Left kidney (tissue), 8 donors: ENCODE data around the gene KCNS1. TPM values are rescaled to one million over a fixed set of nuclear protein-coding genes. Genes with fewer than 3 reads are reported as not detected.
"Not testable (repeated sequence)": the region's sequence is repeated elsewhere in the genome, so short reads cannot be mapped to it uniquely, and the experiment has no call there.

Source experiments
- DNase-seq: peaks from one replicate; pipeline ENCODE4 v3.0.0-alpha.2; 2013
- long read RNA-seq, 8 donors: transcript quantifications; one replicate each; lab custom pipeline, GENCODE V29; 2026
- polyA plus RNA-seq: library from polyadenylated mRNA; unstranded; fragments of 120-200 nt; gene quantifications from one replicate; pipeline ENCODE4 v1.2.1, GENCODE V29; 2013; ENCODE audit not compliant: insufficient read length

KCNS1 gene
- 0.55 TPM for polyA plus RNA-seq
- long read RNA-seq, donor 1, result 0 reads
- long read RNA-seq, donor 2, result 0 reads
- long read RNA-seq, donor 3, result 0 reads
- long read RNA-seq, donor 4, result 0 reads
- long read RNA-seq, donor 5, result 0 reads
- long read RNA-seq, donor 6, result 0 reads
- long read RNA-seq, donor 7, result 0 reads
- long read RNA-seq, donor 8, result 0 reads

DNA sequence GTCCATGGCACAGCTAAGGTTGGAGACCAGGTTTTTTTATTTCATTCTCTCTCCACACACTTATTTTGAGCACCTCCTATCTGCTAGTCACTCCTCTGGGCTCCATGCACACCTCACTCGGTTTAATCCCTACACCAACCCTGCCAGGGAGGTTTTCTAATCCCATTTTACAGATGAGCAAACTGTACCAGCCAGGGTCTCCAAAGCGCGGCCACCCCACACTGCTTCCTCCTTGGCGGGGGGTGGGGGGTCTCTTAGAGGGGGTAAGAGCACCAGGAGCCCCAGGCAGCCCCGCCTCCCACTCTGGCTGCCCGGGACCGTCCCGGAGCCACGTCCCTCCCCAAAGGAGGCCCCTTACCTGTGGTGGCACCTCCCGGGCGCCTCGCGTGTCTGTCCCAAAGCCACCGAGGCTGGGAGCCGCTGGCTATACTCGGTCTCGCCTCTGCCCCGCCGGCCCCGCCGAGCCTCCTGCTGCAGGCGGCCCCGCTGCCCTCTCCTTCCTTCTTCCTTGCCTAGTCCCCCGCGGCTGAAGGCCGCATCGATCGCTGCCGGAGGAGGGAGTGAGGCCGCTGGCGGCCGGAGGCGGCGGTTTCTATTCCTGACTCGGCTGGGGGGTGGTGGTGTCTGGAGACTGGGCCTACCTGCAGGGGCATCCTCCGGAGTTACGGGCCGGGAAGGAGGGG lies at the start of gene KCNS1:
Gene KCNS1, minus strand, starts transcription at position 565 of the 683 bp plus-strand sequence. CDS start 1,891 bp downstream, outside the sequence.
- no peak for DNase-seq

DNA sequence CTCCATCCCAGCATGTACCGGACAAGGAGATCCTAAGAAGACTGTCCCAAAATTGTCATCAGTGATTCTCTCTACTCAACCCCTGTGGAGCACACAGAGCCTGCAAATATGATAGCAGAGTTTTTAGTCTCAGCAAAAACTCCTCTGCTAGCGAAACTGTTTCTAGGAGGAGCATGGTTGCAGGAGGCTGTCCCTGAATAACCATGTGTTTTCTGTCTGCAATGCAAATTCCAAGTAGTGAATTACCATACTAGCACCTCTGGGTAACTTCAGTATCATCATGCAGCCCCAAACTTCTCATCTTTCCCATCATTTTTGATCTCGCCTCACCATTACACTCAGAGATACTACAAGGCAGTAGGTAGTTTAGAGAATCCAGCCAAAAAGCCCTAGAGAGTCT lies 48.1 kb upstream of the KCNS1 start:
- DNase-seq, result no peak

- no peak for DNase-seq
Measured at GRCh38 chr20:45140836-45141235, 39.9 kb upstream of the KCNS1 start.

GRCh38 chr20:45139733-45140375 lies 38.9 kb upstream of the KCNS1 start:
- not testable (repeated sequence) for DNase-seq

- no peak for DNase-seq
Measured at GRCh38 chr20:45138561-45139300, 37.8 kb upstream of the KCNS1 start.

- DNase-seq, result no peak
Measured at GRCh38 chr20:45136911-45137310, 36.0 kb upstream of the KCNS1 start.

DNA sequence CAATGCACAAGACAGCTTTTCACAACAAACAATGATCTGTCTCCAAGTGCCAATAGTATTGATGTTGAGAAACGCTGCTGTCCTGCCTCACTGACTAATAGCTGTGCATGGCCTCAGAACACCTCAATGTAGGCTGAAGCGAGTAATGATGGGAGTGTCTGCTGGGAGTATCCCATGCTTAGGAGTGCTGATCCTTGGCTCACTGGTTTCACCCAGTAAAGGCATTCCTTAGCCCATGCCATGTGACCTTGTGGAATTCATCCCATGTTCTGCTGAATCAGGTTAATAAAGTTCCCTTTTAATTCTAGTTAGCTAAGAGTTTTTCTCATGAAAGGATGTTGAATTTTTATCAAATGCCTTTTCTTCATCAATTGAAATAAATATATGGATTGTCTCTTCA lies 27.2 kb upstream of the KCNS1 start:
- peak; percentile 6 for DNase-seq

DNA sequence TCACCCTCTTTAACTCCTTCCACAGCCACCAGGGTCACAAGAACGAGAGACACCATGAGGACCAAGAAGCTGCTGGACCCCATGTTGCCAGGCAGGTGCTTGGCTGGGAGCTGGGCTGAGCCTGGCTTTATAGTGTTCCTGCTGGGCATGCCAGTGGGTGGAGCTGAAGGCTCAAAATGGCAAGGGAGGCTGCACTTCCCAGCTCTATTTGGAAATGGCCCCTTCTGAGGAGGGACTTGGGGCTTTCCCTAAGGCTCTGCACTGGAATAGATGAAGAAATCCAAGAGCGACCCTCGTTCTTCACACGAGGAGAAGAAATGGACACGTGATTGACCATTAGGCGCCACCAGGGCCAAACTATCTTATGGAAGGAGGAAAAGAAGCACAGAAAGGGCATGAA lies 23.4 kb upstream of the KCNS1 start, which contains the start of gene WFDC12:
Gene WFDC12, minus strand, starts transcription at position 101 of the 400 bp plus-strand sequence. Its CDS starts 18 bp downstream, at position 83.
- DNase-seq, result no peak

DNA sequence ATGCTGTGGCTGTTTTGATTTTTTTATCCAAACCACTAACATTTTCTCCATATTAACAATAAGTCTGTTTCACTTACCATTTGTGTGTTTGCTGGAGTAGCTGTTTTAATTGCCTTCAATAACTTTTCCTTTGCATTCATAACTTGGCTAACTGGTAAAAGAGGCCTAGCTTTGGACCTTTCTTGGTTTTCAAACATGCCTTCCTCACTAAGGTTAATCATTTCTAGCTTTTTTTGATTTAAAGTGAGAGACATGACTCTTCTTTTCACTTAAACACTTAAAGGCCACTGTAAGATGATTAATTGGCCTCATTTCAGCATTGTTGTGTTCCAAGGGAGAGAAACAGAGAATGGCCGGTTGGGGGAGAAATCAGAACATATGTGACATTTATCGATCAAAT lies 20.5 kb upstream of the KCNS1 start:
- DNase-seq, result no peak

GRCh38 chr20:45119556-45120266 lies 18.8 kb upstream of the KCNS1 start:
- DNase-seq, result no peak

GRCh38 chr20:45118028-45118427 lies 17.1 kb upstream of the KCNS1 start:
- no peak for DNase-seq

- no peak for DNase-seq
Measured at GRCh38 chr20:45117581-45117980, 16.7 kb upstream of the KCNS1 start.

- no peak for DNase-seq
Measured at GRCh38 chr20:45115829-45116228, 14.9 kb upstream of the KCNS1 start.

GRCh38 chr20:45115386-45115774 lies 14.5 kb upstream of the KCNS1 start:
- no peak for DNase-seq

DNA sequence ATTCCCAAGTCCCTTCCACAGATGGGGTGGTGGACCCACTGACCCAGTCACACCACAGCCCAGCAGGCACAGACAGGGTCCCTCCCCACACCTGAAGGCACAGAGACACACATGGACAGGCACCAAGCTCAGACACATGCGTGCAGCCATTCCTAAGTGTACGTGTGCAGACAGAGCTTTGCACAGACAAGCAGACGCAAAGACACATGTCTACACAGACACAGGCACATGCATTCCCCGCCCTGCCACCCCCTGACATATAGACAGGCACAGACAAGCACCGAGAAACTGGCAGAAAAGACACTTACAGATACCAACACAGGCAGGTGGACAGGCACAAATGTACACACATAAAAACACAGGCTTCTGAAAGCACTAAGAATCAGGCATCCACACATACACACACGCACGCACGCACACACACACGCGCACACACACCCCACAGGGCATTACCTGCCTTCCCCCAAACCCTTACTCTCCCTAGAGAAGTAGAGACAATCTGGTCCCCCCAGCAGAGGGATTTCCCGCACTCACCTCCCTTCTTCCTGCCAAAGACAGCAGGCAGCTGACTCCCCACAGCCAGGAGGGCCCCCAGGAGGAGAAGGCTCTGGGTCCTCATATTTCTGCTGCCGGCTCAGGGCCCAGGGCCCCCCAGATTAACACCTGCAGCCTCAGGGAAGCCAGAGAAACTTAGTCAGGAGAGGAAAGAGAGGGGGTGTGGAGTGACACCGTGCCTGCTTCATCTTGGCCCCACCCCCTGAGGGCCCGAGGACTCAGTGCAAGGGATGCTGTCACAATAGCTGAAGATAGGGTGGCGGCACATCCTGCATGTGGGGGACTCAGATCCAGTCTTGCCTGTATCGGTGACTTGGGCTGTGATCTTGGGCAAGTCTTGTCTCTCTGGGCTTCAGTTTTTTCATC lies 13.8 kb upstream of the KCNS1 start, which contains the start of gene WFDC5:
Gene WFDC5, minus strand, starts transcription at position 710 of the 921 bp plus-strand sequence. Its CDS starts 91 bp downstream, at position 619.
- DNase-seq, result no peak

GRCh38 chr20:45113865-45114264 lies 12.9 kb upstream of the KCNS1 start:
- no peak for DNase-seq

DNA sequence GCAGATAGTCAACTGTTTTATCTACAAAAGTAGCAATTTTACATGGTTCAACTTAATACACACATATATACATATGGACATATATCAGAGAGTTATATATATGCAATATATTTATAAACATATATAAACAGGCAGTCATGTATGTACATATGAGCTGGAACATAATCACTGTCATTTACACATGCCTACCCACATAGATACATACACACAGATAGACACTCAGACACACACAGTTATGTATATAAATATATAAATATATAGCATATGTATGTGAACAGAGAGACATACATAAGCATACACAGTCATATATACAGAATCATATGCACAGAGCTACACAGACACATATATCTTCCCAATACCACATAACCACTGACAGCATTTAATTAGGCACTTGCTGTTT lies 11.8 kb upstream of the KCNS1 start:
- no peak for DNase-seq

DNA sequence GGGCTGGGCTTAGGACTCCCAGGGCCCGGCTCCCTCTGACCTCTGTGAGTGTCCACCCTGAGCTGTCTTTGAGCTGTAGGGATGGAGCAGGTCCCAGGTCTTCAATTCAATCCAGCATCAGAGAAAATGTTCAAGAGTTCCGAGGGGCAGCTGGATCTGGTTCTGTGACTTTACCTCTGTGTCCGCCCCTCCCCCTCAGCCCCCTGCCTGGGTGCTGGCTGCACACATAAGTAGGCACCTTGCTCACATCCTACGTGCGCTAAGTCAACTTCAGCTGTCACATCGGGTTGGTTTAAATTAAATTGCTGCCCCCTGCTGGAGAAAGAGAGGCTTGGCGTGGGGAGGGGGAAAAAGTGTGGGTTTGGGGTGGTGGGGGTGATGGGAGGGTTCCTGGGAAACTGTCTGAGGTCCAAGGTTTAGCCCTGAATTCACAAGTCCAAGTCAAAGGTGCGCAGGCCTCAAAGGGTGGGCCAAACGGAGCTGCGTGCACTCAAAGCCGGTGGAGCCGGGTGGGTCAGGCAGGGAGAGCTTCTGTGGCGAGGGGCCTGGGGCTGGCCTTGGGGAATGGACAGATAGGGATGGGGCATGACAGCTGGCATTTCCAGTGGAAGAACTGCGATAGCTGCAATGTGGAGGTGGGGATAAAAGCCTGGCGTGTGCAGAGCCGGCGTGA lies 11.0 kb upstream of the KCNS1 start:
- DNase-seq, result no peak

DNA sequence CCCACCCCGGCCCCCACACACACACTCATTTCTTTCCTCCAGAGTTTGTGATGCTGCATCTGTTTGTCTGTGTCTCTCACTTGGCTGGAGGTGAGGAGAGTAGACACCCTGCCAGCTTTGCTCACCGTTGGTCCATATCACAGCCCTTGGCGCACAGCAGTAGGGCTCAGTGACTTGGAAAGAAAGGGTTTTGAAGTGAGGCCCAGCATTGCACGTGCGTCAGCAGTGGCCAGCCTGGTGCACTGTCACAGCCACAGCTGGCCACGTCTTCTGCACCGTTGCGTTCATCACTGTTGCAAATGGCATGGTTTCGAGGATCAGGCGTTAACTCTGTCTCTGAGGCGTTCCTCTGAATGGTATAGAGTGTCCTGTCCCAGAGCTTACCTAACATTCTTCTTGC lies 10.4 kb upstream of the KCNS1 start:
- DNase-seq, result no peak

DNA sequence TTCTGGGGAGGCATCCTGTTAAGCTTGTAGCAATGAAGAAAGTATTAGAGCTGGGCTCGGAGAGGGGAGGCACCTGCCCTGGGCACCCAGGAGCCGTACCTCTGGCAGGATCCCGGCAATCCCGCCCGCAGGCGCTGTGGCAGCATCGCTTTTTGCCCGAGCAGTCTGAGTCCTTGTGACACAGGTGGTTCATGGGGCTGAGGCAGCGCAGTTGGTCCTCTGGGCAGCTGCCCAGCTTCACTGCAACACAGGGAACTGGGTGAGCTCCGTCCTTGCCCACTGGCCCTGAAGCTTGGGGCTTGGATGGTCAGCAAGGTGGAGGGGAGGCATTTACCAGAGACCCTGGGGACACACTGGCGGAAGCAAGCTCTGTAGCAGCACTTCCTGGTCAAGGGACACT lies 9.4 kb upstream of the KCNS1 start:
- DNase-seq, result no peak
